CD4-positive, alpha-beta memory T cell (primary cell): Measurements from ENCODE around the gene AKT3. TPM values are rescaled to one million over a fixed set of nuclear protein-coding genes. Genes with fewer than 3 reads are reported as not detected.

Experiments used
- CTCF ChIA-PET: fragments of 350-600 bp; sonication (Branson Sonifier 250); formaldehyde crosslinking; loops from one replicate; lab custom pipeline; 2021; ENCODE audit warnings: inconsistent platforms; ENCODE audit not compliant: partially characterized antibody; lab: Charles Lee
- POLR2A ChIA-PET: fragments of 350-600 bp; sonication (Branson Sonifier 250); formaldehyde crosslinking; loops from one replicate; lab custom pipeline; 2021; ENCODE audit not compliant: partially characterized antibody; lab: Charles Lee
- DNase-seq, 5 donors: peaks; one replicate each; pipeline versions ENCODE4 v3.0.0 to v3.0.0-alpha.2; 2020 to 2022; ENCODE audit warnings: mixed read lengths in 1 of 5
- H3K27ac ChIP-seq: one replicate; pipeline ENCODE4 v1.7.0; 2013; ENCODE audit warnings: low read depth, low read length
- H3K27me3 ChIP-seq: 2 replicates; pipeline ENCODE4 v1.7.0; 2013; ENCODE audit warnings: mild to moderate bottlenecking, low read length, moderate library complexity; ENCODE audit not compliant: insufficient read depth
- H3K36me3 ChIP-seq: 2 replicates; pipeline ENCODE4 v1.7.0; 2013; ENCODE audit warnings: mild to moderate bottlenecking, low read length, moderate library complexity; ENCODE audit not compliant: insufficient read depth
- H3K4me1 ChIP-seq: 2 replicates; pipeline ENCODE4 v1.7.0; 2013; ENCODE audit warnings: mild to moderate bottlenecking, low read length, moderate library complexity; ENCODE audit not compliant: insufficient read depth
- H3K4me3 ChIP-seq, 2 donors: one replicate each; pipeline ENCODE4 v1.7.0; 2013; ENCODE audit warnings: low read length in 2 of 2, mild to moderate bottlenecking in 1 of 2
- H3K9me3 ChIP-seq, 2 donors: one replicate each; pipeline ENCODE4 v1.7.0; 2013; ENCODE audit warnings: low read length in 2 of 2, control low read depth in 1 of 2; ENCODE audit not compliant: control insufficient read depth in 1 of 2
- H3K27ac Mint-ChIP-seq, 7 donors: one replicate each; pipeline ENCODE4 v1.8.0; 2020 to 2021; ENCODE audit warnings: mixed read lengths in 7 of 7, mild to moderate bottlenecking in 6 of 7, inconsistent platforms in 3 of 7, moderate library complexity in 3 of 7
- H3K27me3 Mint-ChIP-seq, 2 donors: one replicate each; pipeline ENCODE4 v1.8.0; 2020 to 2021; ENCODE audit warnings: mixed read lengths in 2 of 2
- H3K36me3 Mint-ChIP-seq, 2 donors: one replicate each; pipeline ENCODE4 v1.8.0; 2020 to 2021; ENCODE audit warnings: mixed read lengths in 2 of 2, inconsistent platforms in 1 of 2, mild to moderate bottlenecking in 1 of 2
- H3K4me1 Mint-ChIP-seq, 4 donors: one replicate each; pipeline ENCODE4 v1.8.0; 2020 to 2021; ENCODE audit warnings: mixed read lengths in 4 of 4, mild to moderate bottlenecking in 1 of 4
- H3K4me3 Mint-ChIP-seq, 8 donors: one replicate each; pipeline ENCODE4 v1.8.0; 2020 to 2021; ENCODE audit warnings: mixed read lengths in 8 of 8, mild to moderate bottlenecking in 7 of 8, moderate library complexity in 6 of 8, inconsistent platforms in 3 of 8
- H3K9me3 Mint-ChIP-seq, 8 donors: one replicate each; pipeline ENCODE4 v1.8.0; 2020 to 2021; ENCODE audit warnings: mixed read lengths in 8 of 8, mild to moderate bottlenecking in 5 of 8, inconsistent platforms in 3 of 8, moderate library complexity in 1 of 8
- intact Hi-C: fragments of 100-400 bp; cut with micrococcal nuclease; formaldehyde crosslinking; loops from one replicate; pipeline ENCODE4 v1.15.1; 2023
- polyA plus RNA-seq, 2 donors: library from polyadenylated mRNA; unstranded; fragments of 300-500 nt; fragmentation: Illumina TruSeq; gene quantifications; one replicate each; pipeline ENCODE4 v1.2.3, GENCODE V29; 2021
- total RNA-seq, 2 experiments: library from RNA; stranded (reverse); gene quantifications; one replicate each; pipeline ENCODE4 v1.2.3, GENCODE V29; 2021

Gene AKT3
- total and polyA plus RNA-seq, 4 experiments from 2014 or later: 0.56 to 152 (median 77.1) TPM

DNA sequence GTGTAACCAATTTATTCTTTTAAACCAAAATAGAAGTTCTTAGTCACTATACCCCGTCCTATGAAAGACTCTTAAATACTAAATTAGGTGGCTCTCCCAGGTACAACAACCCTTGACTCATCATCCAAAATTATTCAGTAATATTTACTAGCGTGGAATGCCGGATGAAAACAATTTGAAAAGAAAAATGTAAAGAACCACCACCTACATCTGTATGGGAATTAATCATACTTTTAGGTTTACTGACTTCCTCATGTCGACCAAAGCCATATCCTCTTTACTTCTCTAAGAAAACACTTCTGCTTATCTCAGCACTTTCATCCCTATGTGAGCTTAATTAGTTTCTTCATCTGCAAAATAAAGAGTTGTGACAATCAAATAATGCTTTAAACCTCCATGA, 139.6 kb downstream of the AKT3 start:
- ChIA-PET POLR2A (no interaction called here), CTCF (interaction anchor here (3.2 kb wide), 1 partner anchor 562 kb away, joined by 15 read pairs; no protein-coding TSS in a partner anchor)
- Mint-ChIP-seq H3K4me1 (peaks cover 28 to 42% (median 36%) of the 10 kb centered on the region in 4 donors), H3K9me3 (no peaks in the 10 kb centered on the region), H3K27ac (peak overlapping the region in 1 of 7 donors; percentile 23), H3K36me3 (peaks cover 0 to 3% of the 10 kb centered on the region in 2 donors), H3K27me3 (no peaks in the 10 kb centered on the region), H3K4me3 (peak overlapping the region in 1 of 8 donors; percentile 47)
- Histone ChIP-seq H3K27me3 (no peaks in the 10 kb centered on the region), H3K27ac (no peak overlapping the region), H3K4me3 (no peak overlapping the region), H3K4me1 (peaks cover 7% of the 10 kb centered on the region), H3K9me3 (no peaks in the 10 kb centered on the region), H3K36me3 (no peaks in the 10 kb centered on the region)
- intact Hi-C loops: no loop called here
- DNase-seq: no peak

DNA sequence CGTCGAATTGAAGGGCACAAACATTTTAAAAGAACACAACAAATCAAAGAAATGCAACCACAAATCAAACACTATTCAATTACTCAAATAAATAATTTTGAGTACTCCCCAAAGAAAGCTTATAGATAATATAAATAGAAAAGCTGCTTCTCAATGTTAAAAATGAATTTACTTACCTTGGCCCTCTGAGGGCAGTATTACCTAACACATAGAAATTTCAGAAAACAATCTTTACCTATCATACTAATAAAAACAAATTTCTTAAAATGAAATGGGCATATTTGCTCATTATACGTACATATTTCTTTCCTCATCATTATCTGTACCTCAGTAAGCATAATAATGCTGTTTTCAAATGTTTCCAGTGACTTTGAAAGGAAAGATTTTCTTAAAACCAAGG, 141.8 kb downstream of the AKT3 start:
- Histone ChIP-seq H3K36me3 (no peaks in the 10 kb centered on the region), H3K27me3 (no peaks in the 10 kb centered on the region), H3K9me3 (no peaks in the 10 kb centered on the region), H3K4me3 (no peak overlapping the region), H3K27ac (no peak overlapping the region), H3K4me1 (peaks cover 7% of the 10 kb centered on the region)
- ChIA-PET POLR2A (interaction anchor here (1.0 kb wide), 1 partner anchor 591 kb away, joined by 3 read pairs; no protein-coding TSS in a partner anchor), CTCF (interaction anchor here (0.5 kb wide), 1 partner anchor 1300 kb away, joined by 3 read pairs; no protein-coding TSS in a partner anchor)
- Mint-ChIP-seq H3K36me3 (peaks cover 2 to 3% of the 10 kb centered on the region in 2 donors), H3K9me3 (no peaks in the 10 kb centered on the region), H3K4me3 (no peak overlapping the region), H3K27ac (no peak overlapping the region), H3K27me3 (no peaks in the 10 kb centered on the region), H3K4me1 (peaks cover 23 to 31% (median 26%) of the 10 kb centered on the region in 4 donors)
- intact Hi-C loops: loop anchor here (1.0 kb wide), 2 partner anchors 239 to 565 kb away; no protein-coding TSS in a partner anchor
- peak in 4 of 5 donors; percentile 3 to 21 (median 7) for DNase-seq

DNA sequence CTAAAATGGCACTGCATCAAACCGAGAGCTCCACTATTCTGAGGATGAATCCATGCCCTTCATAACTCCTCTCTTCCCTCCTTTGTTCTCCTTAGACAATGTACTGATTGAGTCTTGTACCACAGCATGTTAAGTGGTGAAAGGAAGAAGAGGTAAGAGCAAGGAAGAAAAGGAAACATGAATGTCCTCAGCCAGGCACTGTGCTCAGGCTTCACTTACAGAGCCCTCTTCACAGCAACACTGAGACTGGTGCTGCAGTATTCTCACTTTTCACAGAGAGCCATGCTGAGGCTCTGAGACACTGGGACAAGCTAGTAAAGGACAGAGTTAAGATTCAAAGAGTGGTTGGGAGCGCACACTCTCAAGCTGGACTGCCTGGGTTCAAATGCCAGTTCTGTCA, 143.5 kb downstream of the AKT3 start:
- H3K27me3 ChIP-seq: no peaks in the 10 kb centered on the region
- ChIA-PET POLR2A (no interaction called here), CTCF (interaction anchor here (0.9 to 1.4 kb wide), 3 partner anchors 12 to 593 kb away, joined by 3 read pairs; no protein-coding TSS in a partner anchor)
- no peaks in the 10 kb centered on the region for H3K27me3 Mint-ChIP-seq
- no peak overlapping the region for H3K27ac ChIP-seq
- H3K4me1 Mint-ChIP-seq: peaks cover 12 to 18% (median 15%) of the 10 kb centered on the region in 4 donors
- no peak overlapping the region for H3K4me3 Mint-ChIP-seq
- no peak overlapping the region for H3K27ac Mint-ChIP-seq
- no peak for DNase-seq
- no peaks in the 10 kb centered on the region for H3K9me3 ChIP-seq
- H3K9me3 Mint-ChIP-seq: no peaks in the 10 kb centered on the region
- peaks cover 2 to 7% of the 10 kb centered on the region in 2 donors for H3K36me3 Mint-ChIP-seq
- intact Hi-C loops: no loop called here
- peaks cover 7% of the 10 kb centered on the region for H3K4me1 ChIP-seq
- H3K36me3 ChIP-seq: no peaks in the 10 kb centered on the region
- no peak overlapping the region for H3K4me3 ChIP-seq

DNA sequence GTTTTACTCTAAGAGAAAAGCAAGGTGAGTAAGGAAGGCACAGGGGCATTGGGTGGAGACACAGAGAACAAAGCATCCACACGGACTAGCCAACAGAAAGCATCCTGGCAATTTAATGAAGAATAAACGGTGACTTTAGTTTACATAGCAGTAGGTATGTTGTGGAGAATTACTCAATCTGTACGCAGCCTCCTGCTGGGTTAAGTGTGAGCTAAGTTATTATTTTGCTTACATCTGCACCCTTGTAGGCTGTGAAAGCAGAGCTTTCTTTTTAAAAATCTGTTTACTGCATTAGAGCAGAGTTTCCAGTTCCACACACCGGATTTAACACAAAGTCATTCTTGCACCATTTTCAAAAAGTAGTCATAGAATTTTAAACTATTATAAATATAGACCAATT, 144.5 kb downstream of the AKT3 start:
- Histone ChIP-seq H3K4me3 (no peak overlapping the region), H3K4me1 (peaks cover 3% of the 10 kb centered on the region), H3K27me3 (no peaks in the 10 kb centered on the region), H3K36me3 (no peaks in the 10 kb centered on the region), H3K27ac (no peak overlapping the region), H3K9me3 (no peaks in the 10 kb centered on the region)
- intact Hi-C loops: no loop called here
- no peak for DNase-seq
- peaks cover 3 to 4% of the 10 kb centered on the region in 2 donors for H3K36me3 Mint-ChIP-seq
- ChIA-PET POLR2A (no interaction called here), CTCF (no interaction called here)
- H3K9me3 Mint-ChIP-seq: no peaks in the 10 kb centered on the region
- no peak overlapping the region for H3K4me3 Mint-ChIP-seq
- no peaks in the 10 kb centered on the region for H3K27me3 Mint-ChIP-seq
- H3K27ac Mint-ChIP-seq: peak overlapping the region in 1 of 7 donors; percentile 79
- H3K4me1 Mint-ChIP-seq: peaks cover 4 to 12% (median 9%) of the 10 kb centered on the region in 4 donors

DNA sequence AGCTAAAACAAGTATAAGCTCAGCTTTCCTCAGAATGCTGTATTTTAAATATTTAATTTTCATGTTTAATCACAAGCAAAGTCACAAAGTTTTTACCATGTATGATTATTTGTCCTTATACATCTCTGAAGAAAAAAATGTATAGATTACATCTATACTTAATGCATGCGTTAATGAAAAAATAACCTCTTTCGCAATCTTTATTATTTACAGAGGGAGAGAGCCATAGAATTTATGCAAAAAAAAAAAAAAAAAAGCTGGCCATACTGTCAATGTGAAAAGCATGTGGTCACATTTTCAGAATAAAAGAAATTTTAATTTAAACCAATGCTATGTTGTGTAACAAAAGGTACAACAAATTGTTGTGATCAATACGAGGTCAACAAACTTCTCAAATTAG, 148.2 kb downstream of the AKT3 start:
- ChIA-PET POLR2A (no interaction called here), CTCF (interaction anchor here (0.5 kb wide), 1 partner anchor 31 kb away, joined by 3 read pairs; no protein-coding TSS in a partner anchor)
- Mint-ChIP-seq H3K4me1 (peaks cover 4 to 8% (median 6%) of the 10 kb centered on the region in 4 donors), H3K36me3 (peaks cover 3 to 4% of the 10 kb centered on the region in 2 donors), H3K4me3 (no peak overlapping the region), H3K27ac (no peak overlapping the region), H3K27me3 (no peaks in the 10 kb centered on the region), H3K9me3 (no peaks in the 10 kb centered on the region)
- no peaks in the 10 kb centered on the region for H3K36me3 ChIP-seq
- intact Hi-C loops: no loop called here
- H3K4me3 ChIP-seq: no peak overlapping the region
- no peaks in the 10 kb centered on the region for H3K4me1 ChIP-seq
- H3K27me3 ChIP-seq: no peaks in the 10 kb centered on the region
- DNase-seq: no peak
- no peaks in the 10 kb centered on the region for H3K9me3 ChIP-seq
- no peak overlapping the region for H3K27ac ChIP-seq

DNA sequence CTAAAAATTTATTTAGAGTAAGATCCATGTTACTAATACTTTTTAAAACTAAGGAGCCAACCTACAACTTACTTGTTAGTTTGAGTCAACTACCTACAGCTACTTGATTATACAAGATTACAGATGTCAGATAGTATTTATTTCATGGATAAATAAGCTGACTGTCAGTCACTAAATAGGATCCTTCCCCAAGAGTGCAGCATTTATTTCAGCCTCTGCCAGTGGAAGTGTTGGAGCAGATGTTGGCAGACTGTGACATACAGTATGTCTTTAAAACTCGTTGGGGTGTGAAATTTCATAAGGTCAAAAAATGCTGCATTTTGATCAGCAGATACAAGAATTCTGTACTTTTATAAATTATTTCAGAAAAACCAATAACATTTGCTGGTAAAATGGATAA, 156.2 kb downstream of the AKT3 start:
- H3K9me3 Mint-ChIP-seq: no peaks in the 10 kb centered on the region
- POLR2A ChIA-PET: no interaction called here
- peaks cover 5 to 19% (median 9%) of the 10 kb centered on the region in 4 donors for H3K4me1 Mint-ChIP-seq
- H3K27me3 ChIP-seq: no peaks in the 10 kb centered on the region
- H3K4me3 Mint-ChIP-seq: no peak overlapping the region
- no peaks in the 10 kb centered on the region for H3K4me1 ChIP-seq
- H3K27me3 Mint-ChIP-seq: no peaks in the 10 kb centered on the region
- H3K9me3 ChIP-seq: no peaks in the 10 kb centered on the region
- no peak for DNase-seq
- H3K36me3 Mint-ChIP-seq: peaks cover 29 to 33% of the 10 kb centered on the region in 2 donors
- H3K36me3 ChIP-seq: no peaks in the 10 kb centered on the region
- H3K4me3 ChIP-seq: no peak overlapping the region
- no peak overlapping the region for H3K27ac ChIP-seq
- intact Hi-C loops: no loop called here
- H3K27ac Mint-ChIP-seq: no peak overlapping the region
- CTCF ChIA-PET: interaction anchor here (1.0 kb wide), 1 partner anchor 13 kb away, joined by 3 read pairs; no protein-coding TSS in a partner anchor

DNA sequence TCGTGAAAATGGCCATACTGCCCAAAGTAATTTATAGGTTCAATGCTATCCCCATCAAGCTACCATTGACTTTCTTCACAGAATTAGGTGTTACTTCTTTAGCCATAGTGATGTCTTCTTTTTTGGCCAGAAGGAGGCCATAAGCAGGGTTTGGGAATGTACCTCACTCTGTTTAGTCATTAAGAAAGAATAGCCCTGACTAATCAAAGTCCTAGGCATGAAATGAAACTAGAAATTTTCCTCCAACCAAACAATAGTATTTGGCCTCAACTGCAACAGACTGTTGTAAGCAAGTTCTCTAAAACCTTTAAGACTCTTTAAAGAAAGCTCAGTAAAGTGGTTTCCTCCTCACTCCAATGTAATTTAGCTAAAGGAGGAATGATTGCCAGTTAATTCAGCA, 163.9 kb downstream of the AKT3 start:
- Histone ChIP-seq H3K4me3 (no peak overlapping the region), H3K36me3 (no peaks in the 10 kb centered on the region), H3K9me3 (no peaks in the 10 kb centered on the region), H3K27ac (no peak overlapping the region), H3K4me1 (no peaks in the 10 kb centered on the region), H3K27me3 (no peaks in the 10 kb centered on the region)
- Mint-ChIP-seq H3K27me3 (no peaks in the 10 kb centered on the region), H3K27ac (no peak overlapping the region), H3K4me1 (peaks cover 3 to 13% (median 12%) of the 10 kb centered on the region in 4 donors), H3K9me3 (peaks cover 0 to 1% (median 0%) of the 10 kb centered on the region in 8 donors), H3K36me3 (peaks cover 47 to 61% of the 10 kb centered on the region in 2 donors), H3K4me3 (no peak overlapping the region)
- ChIA-PET CTCF (no interaction called here), POLR2A (no interaction called here)
- DNase-seq: no peak
- intact Hi-C loops: no loop called here
